ENCODE data around the gene ENO4. TPM values are rescaled to one million over a fixed set of nuclear protein-coding genes. Genes with fewer than 3 reads are reported as not detected.

Gene ENO4
- total RNA-seq, 1 donor from 2014 or later, result 0.52 TPM

GRCh38 chr10:116835658-116836057 lies 13.6 kb upstream of the ENO4 start:
- Histone ChIP-seq H4K20me1 (ENCODE audit: insufficient read depth, low read length) (no peaks in the 10 kb centered on the region), H3K27me3 (ENCODE audit: insufficient read depth, low read length) (peaks cover 8% of the 10 kb centered on the region), H3K4me2 (ENCODE audit: low read length) (no peak overlapping the region), H3K4me1 (ENCODE audit: insufficient read depth, low read length) (no peaks in the 10 kb centered on the region), H3K9ac (ENCODE audit: low read length) (no peak overlapping the region), H3K9me3 (ENCODE audit: insufficient read depth, low read depth, low read length) (no peaks in the 10 kb centered on the region), H3K36me3 (ENCODE audit: insufficient read depth, low read length) (no peaks in the 10 kb centered on the region), H3K27ac (ENCODE audit: low read depth, low read length) (no peak overlapping the region), H3K79me2 (ENCODE audit: insufficient read depth, low read length) (no peaks in the 10 kb centered on the region), H3K4me3 (ENCODE audit: insufficient read depth, low read depth, low read length) (no peak overlapping the region), H2AFZ (ENCODE audit: low read depth, low read length) (no peak overlapping the region)
- H3K36me3 Mint-ChIP-seq (ENCODE audit: low read depth, unreplicated experiment), result peaks cover 4% of the 10 kb centered on the region
- DNase-seq (ENCODE audit: low read depth), result no peak
- no peak for FAIRE-seq
- H3K4me3 Mint-ChIP-seq (ENCODE audit: unreplicated experiment), result no peak overlapping the region
- H3K9me3 Mint-ChIP-seq (ENCODE audit: unreplicated experiment), result no peaks in the 10 kb centered on the region
- H3K4me1 Mint-ChIP-seq (ENCODE audit: low read depth, unreplicated experiment), result peaks cover 5% of the 10 kb centered on the region
- no peak for TF ChIP-seq CTCF (IDR thresholded peaks at IDR 0.05; ENCODE audit: insufficient read depth, low read depth, low read length)
- TF ChIP-seq EZH2 (IDR thresholded peaks at IDR 0.05; ENCODE audit: insufficient read depth, low read length), result no peak
- H3K27me3 Mint-ChIP-seq (ENCODE audit: low read depth, unreplicated experiment), result peaks cover 10% of the 10 kb centered on the region
- H3K27ac Mint-ChIP-seq (ENCODE audit: unreplicated experiment), result no peak overlapping the region

- no peak overlapping the region for H3K4me2 ChIP-seq (ENCODE audit: low read length)
- Mint-ChIP-seq H3K27me3 (ENCODE audit: low read depth, unreplicated experiment) (peaks cover 10% of the 10 kb centered on the region), H3K4me1 (ENCODE audit: low read depth, unreplicated experiment) (peaks cover 5% of the 10 kb centered on the region), H3K9me3 (ENCODE audit: unreplicated experiment) (no peaks in the 10 kb centered on the region), H3K27ac (ENCODE audit: unreplicated experiment) (no peak overlapping the region), H3K36me3 (ENCODE audit: low read depth, unreplicated experiment) (peaks cover 4% of the 10 kb centered on the region), H3K4me3 (ENCODE audit: unreplicated experiment) (no peak overlapping the region)
- peak overlapping the region; percentile 14 for H2AFZ ChIP-seq (ENCODE audit: low read depth, low read length)
- H3K9me3 ChIP-seq (ENCODE audit: insufficient read depth, low read depth, low read length), result no peaks in the 10 kb centered on the region
- no peak for DNase-seq (ENCODE audit: low read depth)
- H3K4me1 ChIP-seq (ENCODE audit: insufficient read depth, low read length), result no peaks in the 10 kb centered on the region
- H3K79me2 ChIP-seq (ENCODE audit: insufficient read depth, low read length), result no peaks in the 10 kb centered on the region
- H3K36me3 ChIP-seq (ENCODE audit: insufficient read depth, low read length), result no peaks in the 10 kb centered on the region
- TF ChIP-seq CTCF (IDR thresholded peaks at IDR 0.05; ENCODE audit: insufficient read depth, low read depth, low read length) (no peak), EZH2 (IDR thresholded peaks at IDR 0.05; ENCODE audit: insufficient read depth, low read length) (no peak)
- no peak overlapping the region for H3K9ac ChIP-seq (ENCODE audit: low read length)
- H3K27me3 ChIP-seq (ENCODE audit: insufficient read depth, low read length), result peaks cover 8% of the 10 kb centered on the region
- no peak for FAIRE-seq
- H4K20me1 ChIP-seq (ENCODE audit: insufficient read depth, low read length), result no peaks in the 10 kb centered on the region
- H3K4me3 ChIP-seq (ENCODE audit: insufficient read depth, low read depth, low read length), result no peak overlapping the region
- H3K27ac ChIP-seq (ENCODE audit: low read depth, low read length), result no peak overlapping the region
Measured at GRCh38 chr10:116836083-116836482, 13.2 kb upstream of the ENO4 start.

- Histone ChIP-seq H3K79me2 (ENCODE audit: insufficient read depth, low read length) (no peaks in the 10 kb centered on the region), H3K4me1 (ENCODE audit: insufficient read depth, low read length) (no peaks in the 10 kb centered on the region), H3K27me3 (ENCODE audit: insufficient read depth, low read length) (peaks cover 8% of the 10 kb centered on the region), H3K4me2 (ENCODE audit: low read length) (no peak overlapping the region), H3K9ac (ENCODE audit: low read length) (no peak overlapping the region), H3K36me3 (ENCODE audit: insufficient read depth, low read length) (no peaks in the 10 kb centered on the region), H3K9me3 (ENCODE audit: insufficient read depth, low read depth, low read length) (no peaks in the 10 kb centered on the region), H3K4me3 (ENCODE audit: insufficient read depth, low read depth, low read length) (no peak overlapping the region), H3K27ac (ENCODE audit: low read depth, low read length) (no peak overlapping the region), H4K20me1 (ENCODE audit: insufficient read depth, low read length) (no peaks in the 10 kb centered on the region), H2AFZ (ENCODE audit: low read depth, low read length) (no peak overlapping the region)
- Mint-ChIP-seq H3K4me3 (ENCODE audit: unreplicated experiment) (no peak overlapping the region), H3K27ac (ENCODE audit: unreplicated experiment) (no peak overlapping the region), H3K4me1 (ENCODE audit: low read depth, unreplicated experiment) (peaks cover 5% of the 10 kb centered on the region), H3K36me3 (ENCODE audit: low read depth, unreplicated experiment) (peaks cover 4% of the 10 kb centered on the region), H3K9me3 (ENCODE audit: unreplicated experiment) (no peaks in the 10 kb centered on the region), H3K27me3 (ENCODE audit: low read depth, unreplicated experiment) (peaks cover 10% of the 10 kb centered on the region)
- no peak for DNase-seq (ENCODE audit: low read depth)
- no peak for TF ChIP-seq CTCF (IDR thresholded peaks at IDR 0.05; ENCODE audit: insufficient read depth, low read depth, low read length)
- TF ChIP-seq EZH2 (IDR thresholded peaks at IDR 0.05; ENCODE audit: insufficient read depth, low read length), result no peak
- no peak for FAIRE-seq
Measured at GRCh38 chr10:116836902-116837523, 12.3 kb upstream of the ENO4 start.
